HepG2 (cell line): ENCODE results near the gene TCFL5. TPM values are rescaled to one million over a fixed set of nuclear protein-coding genes. Genes with fewer than 3 reads are reported as not detected.

Source experiments
- BCL3 ChIP-seq: sonication (generic); formaldehyde crosslinking; IDR thresholded peaks from 2 replicates; pipeline ENCODE4 v1.5.1; 2020; ENCODE audit warnings: mild to moderate bottlenecking, missing genetic modification reagents, moderate library complexity
- BHLHE40 ChIP-seq: IDR thresholded peaks from 2 replicates; pipeline ENCODE4 v1.6.1; 2011; ENCODE audit warnings: low read length, improper control_type of control experiment
- CHCHD3 ChIP-seq: sonication (generic); formaldehyde crosslinking; IDR thresholded peaks from 2 replicates; pipeline ENCODE4 v1.8.0; 2022; ENCODE audit warnings: mild to moderate bottlenecking, missing genetic modification reagents, moderate library complexity
- HMGXB3 ChIP-seq: sonication (generic); formaldehyde crosslinking; IDR thresholded peaks from 2 replicates; pipeline ENCODE4 v1.4.0; 2020; ENCODE audit warnings: missing genetic modification reagents, borderline replicate concordance
- KLF11 ChIP-seq: IDR thresholded peaks from 2 replicates; pipeline ENCODE4 v1.6.1; 2016; ENCODE audit warnings: missing compliant biosample characterization
- NAIF1 ChIP-seq: sonication (generic); formaldehyde crosslinking; IDR thresholded peaks from 2 replicates; pipeline ENCODE4 v1.5.0; 2020; ENCODE audit warnings: mild to moderate bottlenecking, missing genetic modification reagents, borderline replicate concordance
- PCBP2 ChIP-seq: fragments of 200-400 bp; formaldehyde crosslinking; optimal IDR thresholded peaks from 2 replicates; pipeline ENCODE3; 2018; ENCODE audit warnings: low read length, low read depth; ENCODE audit not compliant: poor library complexity, severe bottlenecking
- RFX5 ChIP-seq: IDR thresholded peaks from 2 replicates; pipeline ENCODE4 v1.6.1; 2011; ENCODE audit warnings: low read depth, low read length, improper control_type of control experiment
- SMAD9 ChIP-seq: sonication (generic); formaldehyde crosslinking; IDR thresholded peaks from 2 replicates; pipeline ENCODE4 v1.5.1; 2020; ENCODE audit warnings: mild to moderate bottlenecking, missing genetic modification reagents
- TFDP2 ChIP-seq: sonication (generic); formaldehyde crosslinking; IDR thresholded peaks from 2 replicates; pipeline ENCODE4 v1.4.0; 2020; ENCODE audit warnings: missing genetic modification reagents
- U2AF1 ChIP-seq: fragments of 200-400 bp; formaldehyde crosslinking; optimal IDR thresholded peaks from 2 replicates; pipeline ENCODE3; 2017; ENCODE audit warnings: mild to moderate bottlenecking, low read depth, low read length
- ZFAT ChIP-seq: sonication (generic); formaldehyde crosslinking; conservative IDR thresholded peaks from 2 replicates; pipeline ENCODE4 v1.8.1; 2023; ENCODE audit warnings: missing genetic modification reagents, inconsistent platforms
- ZNF205 ChIP-seq: IDR thresholded peaks from 2 replicates; pipeline ENCODE4 v1.6.1; 2018; ENCODE audit warnings: missing biosample characterization, missing genetic modification reagents
- ZNF264 ChIP-seq: sonication (generic); formaldehyde crosslinking; IDR thresholded peaks from 2 replicates; pipeline ENCODE4 v1.4.0; 2020; ENCODE audit warnings: missing genetic modification reagents
- ZNF432 ChIP-seq: sonication (generic); formaldehyde crosslinking; IDR thresholded peaks from 2 replicates; pipeline ENCODE4 v1.5.0; 2020; ENCODE audit warnings: missing genetic modification reagents, mild to moderate bottlenecking, borderline replicate concordance
- ZNF460 ChIP-seq: sonication (generic); formaldehyde crosslinking; IDR thresholded peaks from 2 replicates; pipeline ENCODE4 v1.5.1; 2020; ENCODE audit warnings: missing genetic modification reagents, mild to moderate bottlenecking, borderline replicate concordance
- ZNF691 ChIP-seq: sonication (generic); formaldehyde crosslinking; IDR thresholded peaks from 2 replicates; pipeline ENCODE4 v1.4.0; 2020; ENCODE audit warnings: missing genetic modification reagents, low read depth, mild to moderate bottlenecking, borderline replicate concordance
- ZNF704 ChIP-seq: sonication (generic); formaldehyde crosslinking; IDR thresholded peaks from 2 replicates; pipeline ENCODE4 v1.8.1; 2023; ENCODE audit warnings: mild to moderate bottlenecking, inconsistent platforms, moderate library complexity, missing genetic modification reagents, borderline replicate concordance
- ZNF788 ChIP-seq: sonication (generic); formaldehyde crosslinking; IDR thresholded peaks from 2 replicates; pipeline ENCODE4 v1.5.0; 2020; ENCODE audit warnings: mild to moderate bottlenecking, missing genetic modification reagents, borderline replicate concordance
- polyA plus RNA-seq, 8 experiments: library from polyadenylated mRNA; depleted of rRNA in 3 of 8; stranded (reverse) in 7 of 8; unstranded in 1 of 8; fragments of >200 nt; fragmentation: Illumina TruSeq in 4 of 8; extraction: Trizol in 4 of 8; gene quantifications; 2 replicates each; pipeline versions ENCODE4 v1.2.1 to v1.2.3, GENCODE V29; 2011 to 2016; ENCODE audit warnings: low read depth in 4 of 8, missing spikeins in 1 of 8, mixed read lengths in 1 of 8; ENCODE audit not compliant: insufficient read depth in 1 of 8
- total RNA-seq, 5 experiments: library from RNA; depleted of rRNA; stranded (reverse); fragments of >200 nt; fragmentation: Illumina TruSeq; extraction: Trizol; gene quantifications; 2 replicates each; pipeline ENCODE4 v1.2.3, GENCODE V29; 2016; ENCODE audit warnings: low read depth in 1 of 5

TCFL5 gene
- total and polyA plus RNA-seq, 2 of the 13 experiments (the other 11 are each of a cell fraction or from before 2014, with no cell fraction given), result 14.8 to 20.0 TPM

GRCh38 chr20:62875419-62876361 lies 14.1 kb upstream of the TCFL5 start (continued):
- TF ChIP-seq ZNF205 (peak; percentile 66), BCL3 (no peak; the same call in 1 of the 2 replicates), ZNF432 (CRISPR knock-in tag) (no peak), ZFAT (CRISPR knock-in tag) (no peak), ZNF704 (CRISPR knock-in tag) (no peak), ZNF691 (CRISPR knock-in tag) (peak; percentile 75; the same call in 1 of the 2 replicates), TFDP2 (CRISPR knock-in tag) (peak; percentile 91), ZNF460 (CRISPR knock-in tag) (no peak), HMGXB3 (CRISPR knock-in tag) (peak; percentile 22; the same call in 1 of the 2 replicates), PCBP2 (no peak), RFX5 (0 out of 2 replicates have a peak, but pooled peaks have one; percentile 25), SMAD9 (no peak), CHCHD3 (no peak; the same call in 1 of the 2 replicates), BHLHE40 (peak; percentile 66), NAIF1 (CRISPR knock-in tag) (no peak), KLF11 (no peak; the same call in 1 of the 2 replicates), ZNF788 (CRISPR knock-in tag) (no peak; the same call in 1 of the 2 replicates), U2AF1 (peak; percentile 73), ZNF264 (CRISPR knock-in tag) (0 out of 2 replicates have a peak, but pooled peaks have one; percentile 49)
